ENCODE measurements around the gene C10orf95.
A peak's percentile ranks its signal among the peaks of the same experiment; 100 is the strongest.

The C10orf95 gene

DNA sequence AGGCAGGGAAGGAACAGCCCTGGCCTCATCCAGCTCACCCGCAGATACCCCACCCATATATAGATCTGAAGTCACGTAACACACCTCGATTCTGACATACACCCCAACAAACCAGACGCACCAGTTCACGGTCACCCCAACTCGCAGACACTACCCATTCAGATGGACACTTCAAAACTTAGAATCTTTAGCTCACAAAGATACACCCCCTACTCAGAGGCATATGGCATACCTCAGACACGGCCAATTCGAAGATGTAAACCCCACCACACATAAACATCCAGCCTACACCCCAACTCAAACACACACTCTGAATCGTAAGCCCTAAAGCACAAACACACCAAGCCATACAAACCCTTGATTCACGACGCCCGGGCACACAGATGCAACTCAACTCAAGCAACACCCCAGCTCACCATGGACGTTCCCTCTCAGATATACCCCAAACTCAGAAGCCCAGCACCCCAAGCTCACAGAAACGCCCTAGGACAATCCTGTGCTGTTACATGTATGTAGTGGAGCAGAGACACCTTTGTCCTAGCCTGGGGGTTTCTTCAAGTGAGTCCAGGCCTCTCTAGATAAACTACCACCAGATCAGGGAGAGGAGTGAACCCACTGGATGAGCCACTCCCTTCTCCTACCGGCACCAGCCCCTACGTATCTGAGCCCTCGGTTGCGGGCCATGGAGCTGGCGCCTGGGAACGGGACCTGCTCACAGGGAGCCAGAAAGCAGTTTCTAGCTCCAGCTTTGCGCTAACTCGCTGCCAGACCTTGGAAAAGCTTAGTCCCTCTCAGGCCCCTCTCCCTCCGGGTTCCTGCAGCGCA, 41.5 kb downstream of the C10orf95 start:
- Histone ChIP-seq H3K9me3 (ENCODE audit: control insufficient read depth, low read length) (no peaks in the 10 kb centered on the region), H3K4me3 (ENCODE audit: low read length) (no peak overlapping the region), H3K27me3 (ENCODE audit: control insufficient read depth, insufficient read depth, low read length) (peaks cover 59% of the 10 kb centered on the region), H3K4me1 (ENCODE audit: control insufficient read depth, insufficient read depth, low read length) (peaks cover 16% of the 10 kb centered on the region), H3K36me3 (ENCODE audit: control insufficient read depth, insufficient read depth, low read length) (no peaks in the 10 kb centered on the region), H3K9ac (ENCODE audit: low read length) (peak overlapping the region; percentile 28)

GRCh38 chr10:102408728-102409603, 42.4 kb downstream of the C10orf95 start:
- H3K9me3 ChIP-seq (ENCODE audit: control insufficient read depth, low read length): no peaks in the 10 kb centered on the region

GRCh38 chr10:102408131-102408727, 43.1 kb downstream of the C10orf95 start:
- Histone ChIP-seq H3K9me3 (ENCODE audit: control insufficient read depth, low read length) (no peaks in the 10 kb centered on the region), H3K4me3 (ENCODE audit: low read length) (no peak overlapping the region), H3K9ac (ENCODE audit: low read length) (no peak overlapping the region), H3K36me3 (ENCODE audit: control insufficient read depth, insufficient read depth, low read length) (no peaks in the 10 kb centered on the region), H3K27me3 (ENCODE audit: control insufficient read depth, insufficient read depth, low read length) (peaks cover 59% of the 10 kb centered on the region), H3K4me1 (ENCODE audit: control insufficient read depth, insufficient read depth, low read length) (peaks cover 18% of the 10 kb centered on the region)

More at GRCh38 chr10:102408728-102409603, 42.4 kb downstream of the C10orf95 start:
- no peaks in the 10 kb centered on the region for H3K36me3 ChIP-seq (ENCODE audit: control insufficient read depth, insufficient read depth, low read length)
- peaks cover 59% of the 10 kb centered on the region for H3K27me3 ChIP-seq (ENCODE audit: control insufficient read depth, insufficient read depth, low read length)
- peaks cover 16% of the 10 kb centered on the region for H3K4me1 ChIP-seq (ENCODE audit: control insufficient read depth, insufficient read depth, low read length)
- H3K9ac ChIP-seq (ENCODE audit: low read length): peak overlapping the region; percentile 28
- no peak overlapping the region for H3K4me3 ChIP-seq (ENCODE audit: low read length)

DNA sequence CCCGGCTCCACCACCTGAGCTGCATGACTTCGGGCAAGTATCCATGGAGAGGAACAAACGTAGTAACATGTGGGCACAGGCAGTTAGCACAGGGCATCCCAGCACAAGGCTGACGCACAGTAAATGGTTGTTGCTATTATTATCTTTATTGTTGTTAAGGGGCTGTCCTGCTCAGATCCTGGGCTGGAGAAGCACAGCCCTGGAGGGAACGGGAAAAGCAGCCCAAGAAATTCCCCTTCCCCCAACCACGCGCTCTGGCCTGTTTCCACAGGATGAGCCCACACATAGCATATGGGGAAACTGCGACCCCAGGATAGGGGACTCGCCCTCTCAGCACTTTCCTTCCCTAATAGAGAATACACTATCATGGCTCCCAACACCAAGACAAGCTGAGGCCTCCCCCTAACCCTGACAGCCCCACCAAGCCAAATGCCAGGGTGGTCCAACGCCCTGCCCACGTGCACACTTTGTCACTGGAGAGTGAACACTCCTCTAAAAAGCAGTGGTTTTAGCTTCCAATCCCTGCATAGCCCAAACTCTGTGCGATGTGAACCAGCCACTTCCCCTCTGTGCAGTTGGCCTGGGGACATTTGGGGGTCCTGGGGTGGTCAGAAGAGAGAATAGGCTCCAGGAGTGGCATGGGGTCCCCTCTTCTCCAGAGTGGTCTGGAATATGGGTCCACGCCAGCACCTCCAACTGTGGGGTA, 43.8 kb downstream of the C10orf95 start:
- H3K4me1 ChIP-seq (ENCODE audit: control insufficient read depth, insufficient read depth, low read length): peaks cover 18% of the 10 kb centered on the region
- peaks cover 53% of the 10 kb centered on the region for H3K27me3 ChIP-seq (ENCODE audit: control insufficient read depth, insufficient read depth, low read length)
- no peaks in the 10 kb centered on the region for H3K36me3 ChIP-seq (ENCODE audit: control insufficient read depth, insufficient read depth, low read length)
- H3K9me3 ChIP-seq (ENCODE audit: control insufficient read depth, low read length): no peaks in the 10 kb centered on the region
- no peak overlapping the region for H3K4me3 ChIP-seq (ENCODE audit: low read length)
- no peak overlapping the region for H3K9ac ChIP-seq (ENCODE audit: low read length)

- H3K9ac ChIP-seq (ENCODE audit: low read length): no peak overlapping the region
- peaks cover 46% of the 10 kb centered on the region for H3K27me3 ChIP-seq (ENCODE audit: control insufficient read depth, insufficient read depth, low read length)
- no peak overlapping the region for H3K4me3 ChIP-seq (ENCODE audit: low read length)
- H3K4me1 ChIP-seq (ENCODE audit: control insufficient read depth, insufficient read depth, low read length): peaks cover 18% of the 10 kb centered on the region
- no peaks in the 10 kb centered on the region for H3K36me3 ChIP-seq (ENCODE audit: control insufficient read depth, insufficient read depth, low read length)
- no peaks in the 10 kb centered on the region for H3K9me3 ChIP-seq (ENCODE audit: control insufficient read depth, low read length)
Measured at GRCh38 chr10:102406815-102407214, 44.5 kb downstream of the C10orf95 start.

- Histone ChIP-seq H3K9me3 (ENCODE audit: control insufficient read depth, low read length) (no peaks in the 10 kb centered on the region), H3K4me3 (ENCODE audit: low read length) (no peak overlapping the region), H3K4me1 (ENCODE audit: control insufficient read depth, insufficient read depth, low read length) (peaks cover 18% of the 10 kb centered on the region), H3K9ac (ENCODE audit: low read length) (no peak overlapping the region), H3K27me3 (ENCODE audit: control insufficient read depth, insufficient read depth, low read length) (peaks cover 34% of the 10 kb centered on the region), H3K36me3 (ENCODE audit: control insufficient read depth, insufficient read depth, low read length) (no peaks in the 10 kb centered on the region)
Measured at GRCh38 chr10:102405632-102406031, 45.7 kb downstream of the C10orf95 start.

- H3K9me3 ChIP-seq (ENCODE audit: control insufficient read depth, low read length): no peaks in the 10 kb centered on the region
- no peak overlapping the region for H3K4me3 ChIP-seq (ENCODE audit: low read length)
- H3K36me3 ChIP-seq (ENCODE audit: control insufficient read depth, insufficient read depth, low read length): peaks cover 2% of the 10 kb centered on the region
- H3K4me1 ChIP-seq (ENCODE audit: control insufficient read depth, insufficient read depth, low read length): peaks cover 15% of the 10 kb centered on the region
- H3K9ac ChIP-seq (ENCODE audit: low read length): no peak overlapping the region
- H3K27me3 ChIP-seq (ENCODE audit: control insufficient read depth, insufficient read depth, low read length): peaks cover 29% of the 10 kb centered on the region
Measured at GRCh38 chr10:102405108-102405571, 46.2 kb downstream of the C10orf95 start.

DNA sequence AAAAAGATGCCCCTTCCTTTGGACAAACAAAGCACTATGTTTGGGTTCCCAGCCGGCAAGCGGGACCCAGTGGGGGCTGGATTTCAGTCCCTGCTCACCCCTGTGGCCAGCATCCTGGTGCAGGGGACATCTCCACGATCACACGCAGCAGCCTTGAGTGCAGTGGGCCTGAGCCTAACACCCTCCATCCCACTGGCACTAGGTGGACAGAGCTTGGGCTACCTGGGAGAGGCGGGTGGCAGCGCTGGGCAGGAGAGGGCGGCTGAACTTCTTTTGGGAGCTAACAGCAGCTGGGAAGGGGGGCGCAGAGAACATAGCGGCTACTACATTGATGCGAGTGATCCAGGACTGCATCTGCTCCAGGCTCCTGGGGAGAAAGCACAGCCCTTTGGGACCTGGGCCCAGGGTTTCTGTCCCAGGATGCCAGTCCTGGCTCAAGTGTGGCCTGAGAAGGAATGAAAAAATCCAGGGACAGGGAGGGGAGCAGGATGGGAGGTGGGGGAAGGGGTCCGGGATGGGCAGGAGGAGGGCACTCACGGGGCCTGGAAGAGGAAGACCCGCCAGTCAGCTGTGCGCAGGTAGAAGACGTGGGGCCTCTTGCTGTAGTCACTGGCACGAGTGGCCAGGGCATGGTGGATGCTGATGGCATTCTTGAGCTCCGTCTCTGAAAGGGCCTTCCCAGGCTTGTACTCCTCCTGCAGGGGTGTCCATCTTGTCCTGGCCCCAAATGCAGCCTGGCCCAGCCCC, 46.8 kb downstream of the C10orf95 start:
- peaks cover 14% of the 10 kb centered on the region for H3K4me1 ChIP-seq (ENCODE audit: control insufficient read depth, insufficient read depth, low read length)
- H3K27me3 ChIP-seq (ENCODE audit: control insufficient read depth, insufficient read depth, low read length): peaks cover 23% of the 10 kb centered on the region
- H3K4me3 ChIP-seq (ENCODE audit: low read length): no peak overlapping the region
- peaks cover 2% of the 10 kb centered on the region for H3K36me3 ChIP-seq (ENCODE audit: control insufficient read depth, insufficient read depth, low read length)
- H3K9ac ChIP-seq (ENCODE audit: low read length): no peak overlapping the region
- no peaks in the 10 kb centered on the region for H3K9me3 ChIP-seq (ENCODE audit: control insufficient read depth, low read length)

GRCh38 chr10:102403115-102403514, 48.2 kb downstream of the C10orf95 start:
- Histone ChIP-seq H3K4me3 (ENCODE audit: low read length) (no peak overlapping the region), H3K9ac (ENCODE audit: low read length) (no peak overlapping the region), H3K27me3 (ENCODE audit: control insufficient read depth, insufficient read depth, low read length) (peaks cover 12% of the 10 kb centered on the region), H3K36me3 (ENCODE audit: control insufficient read depth, insufficient read depth, low read length) (peaks cover 2% of the 10 kb centered on the region), H3K4me1 (ENCODE audit: control insufficient read depth, insufficient read depth, low read length) (peaks cover 13% of the 10 kb centered on the region), H3K9me3 (ENCODE audit: control insufficient read depth, low read length) (no peaks in the 10 kb centered on the region)

DNA sequence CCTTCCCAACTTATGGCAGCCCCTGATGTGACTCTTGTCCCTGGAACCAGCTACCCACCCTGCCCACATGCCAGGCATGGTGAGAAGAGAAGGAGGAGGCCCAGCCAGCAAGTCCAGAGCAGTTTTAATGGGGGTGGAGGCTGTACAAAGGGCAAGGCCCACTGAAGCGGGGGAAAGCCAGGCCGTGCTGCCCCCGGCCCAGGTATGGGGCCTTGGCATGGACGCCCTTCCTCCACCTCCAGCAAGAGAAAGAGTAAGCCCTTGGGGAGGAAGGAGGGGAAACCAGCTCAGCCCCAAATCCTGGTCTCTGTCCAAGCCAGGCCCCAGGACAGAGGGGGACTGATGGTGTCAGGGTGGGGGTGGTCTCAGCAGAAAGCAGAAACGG, 48.8 kb downstream of the C10orf95 start:
- no peak overlapping the region for H3K4me3 ChIP-seq (ENCODE audit: low read length)
- peaks cover 2% of the 10 kb centered on the region for H3K36me3 ChIP-seq (ENCODE audit: control insufficient read depth, insufficient read depth, low read length)
- H3K9ac ChIP-seq (ENCODE audit: low read length): no peak overlapping the region
- H3K4me1 ChIP-seq (ENCODE audit: control insufficient read depth, insufficient read depth, low read length): peaks cover 13% of the 10 kb centered on the region
- H3K9me3 ChIP-seq (ENCODE audit: control insufficient read depth, low read length): no peaks in the 10 kb centered on the region
- H3K27me3 ChIP-seq (ENCODE audit: control insufficient read depth, insufficient read depth, low read length): peaks cover 6% of the 10 kb centered on the region

Measured in mucosa of stomach (tissue), 1 donor.